GM06990 (cell line): Measurements from ENCODE around the gene RSF1.

Experiments
- DNase-seq: peaks from one replicate; pipeline ENCODE4 v3.0.0-alpha.2; 2011; ENCODE audit not compliant: insufficient read length; ENCODE audit errors: extremely low read depth
- H3K27me3 ChIP-seq: replicated peaks from 2 replicates; pipeline ENCODE4 v1.6.0; 2011; ENCODE audit warnings: low read length; ENCODE audit not compliant: control insufficient read depth, insufficient read depth
- H3K36me3 ChIP-seq: 2 replicates; pipeline ENCODE4 v1.5.1; 2011; ENCODE audit warnings: low read length; ENCODE audit not compliant: control insufficient read depth, insufficient read depth
- H3K4me3 ChIP-seq: replicated peaks from 2 replicates; pipeline ENCODE4 v1.5.1; 2011; ENCODE audit warnings: low read depth, mild to moderate bottlenecking, control low read depth, low read length
- CTCF ChIP-seq: IDR thresholded peaks from 2 replicates; pipeline ENCODE4 v1.5.1; 2011; ENCODE audit warnings: low read length, control low read depth, mild to moderate bottlenecking, inconsistent platforms; ENCODE audit not compliant: insufficient read depth, poor library complexity, severe bottlenecking

Gene RSF1

GRCh38 chr11:77728203-77728786 is 92.2 kb downstream of the RSF1 start:
- no peaks in the 10 kb centered on the region for H3K27me3 ChIP-seq
- no peak for TF ChIP-seq CTCF
- H3K4me3 ChIP-seq = no peak overlapping the region
- H3K36me3 ChIP-seq = peaks cover 5% of the 10 kb centered on the region
- DNase-seq = no peak

- no peak for TF ChIP-seq CTCF
- no peak for DNase-seq
- Histone ChIP-seq H3K27me3 (no peaks in the 10 kb centered on the region), H3K36me3 (peaks cover 5% of the 10 kb centered on the region), H3K4me3 (no peak overlapping the region; the same call in 1 of the 2 replicates)
These were observed 94.0 kb downstream of the RSF1 start for GRCh38 chr11:77726524-77726923.

GRCh38 chr11:77725433-77725832 is 95.1 kb downstream of the RSF1 start:
- DNase-seq = peak; percentile 49
- Histone ChIP-seq H3K36me3 (peaks cover 2% of the 10 kb centered on the region), H3K27me3 (no peaks in the 10 kb centered on the region), H3K4me3 (no peak overlapping the region)
- TF ChIP-seq CTCF = no peak

- Histone ChIP-seq H3K4me3 (no peak overlapping the region), H3K36me3 (peaks cover 2% of the 10 kb centered on the region), H3K27me3 (no peaks in the 10 kb centered on the region)
- no peak for DNase-seq
- no peak for TF ChIP-seq CTCF
These were observed 95.9 kb downstream of the RSF1 start for GRCh38 chr11:77724636-77725035.

- H3K36me3 ChIP-seq = peaks cover 2% of the 10 kb centered on the region
- H3K4me3 ChIP-seq = no peak overlapping the region
- H3K27me3 ChIP-seq = no peaks in the 10 kb centered on the region
- no peak for DNase-seq
- no peak for TF ChIP-seq CTCF
These were observed 97.5 kb downstream of the RSF1 start for GRCh38 chr11:77723024-77723423.

- no peak for DNase-seq
- TF ChIP-seq CTCF = no peak
- no peaks in the 10 kb centered on the region for H3K36me3 ChIP-seq
These were observed 110.2 kb downstream of the RSF1 start for GRCh38 chr11:77710358-77710757.

More at GRCh38 chr11:77710358-77710757, 110.2 kb downstream of the RSF1 start:
- Histone ChIP-seq H3K4me3 (no peak overlapping the region), H3K27me3 (no peaks in the 10 kb centered on the region)
